Measurements from ENCODE around the gene ZDHHC9.

DNA sequence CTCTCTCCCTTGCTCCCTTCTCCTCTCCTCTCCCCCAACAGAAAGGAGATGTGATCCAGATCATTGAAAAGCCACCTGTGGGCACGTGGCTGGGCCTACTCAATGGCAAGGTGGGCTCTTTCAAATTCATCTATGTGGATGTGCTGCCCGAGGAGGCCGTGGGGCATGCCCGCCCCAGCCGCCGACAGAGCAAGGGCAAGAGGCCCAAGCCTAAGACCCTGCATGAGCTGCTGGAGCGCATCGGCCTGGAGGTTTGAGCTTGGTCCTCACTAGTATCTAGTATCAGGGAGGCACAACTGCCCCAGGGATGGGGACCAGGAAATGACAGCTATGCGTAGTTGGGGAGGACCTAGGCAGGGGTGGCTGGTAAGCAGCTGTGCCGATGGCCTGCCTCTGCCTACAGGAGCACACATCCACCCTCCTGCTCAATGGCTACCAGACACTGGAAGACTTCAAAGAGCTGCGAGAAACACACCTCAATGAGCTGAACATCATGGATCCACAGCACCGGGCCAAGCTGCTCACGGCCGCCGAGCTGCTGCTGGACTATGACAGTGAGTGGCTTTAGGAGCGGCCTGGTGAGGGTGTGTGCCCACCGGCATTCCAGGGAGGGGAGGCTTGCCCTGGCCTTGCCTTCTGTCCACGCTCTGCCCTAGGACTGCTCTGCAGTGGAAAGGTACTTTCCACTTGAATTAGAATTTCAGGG is 50.9 kb downstream of the ZDHHC9 start:
- TF ChIP-seq, protein P1, sequence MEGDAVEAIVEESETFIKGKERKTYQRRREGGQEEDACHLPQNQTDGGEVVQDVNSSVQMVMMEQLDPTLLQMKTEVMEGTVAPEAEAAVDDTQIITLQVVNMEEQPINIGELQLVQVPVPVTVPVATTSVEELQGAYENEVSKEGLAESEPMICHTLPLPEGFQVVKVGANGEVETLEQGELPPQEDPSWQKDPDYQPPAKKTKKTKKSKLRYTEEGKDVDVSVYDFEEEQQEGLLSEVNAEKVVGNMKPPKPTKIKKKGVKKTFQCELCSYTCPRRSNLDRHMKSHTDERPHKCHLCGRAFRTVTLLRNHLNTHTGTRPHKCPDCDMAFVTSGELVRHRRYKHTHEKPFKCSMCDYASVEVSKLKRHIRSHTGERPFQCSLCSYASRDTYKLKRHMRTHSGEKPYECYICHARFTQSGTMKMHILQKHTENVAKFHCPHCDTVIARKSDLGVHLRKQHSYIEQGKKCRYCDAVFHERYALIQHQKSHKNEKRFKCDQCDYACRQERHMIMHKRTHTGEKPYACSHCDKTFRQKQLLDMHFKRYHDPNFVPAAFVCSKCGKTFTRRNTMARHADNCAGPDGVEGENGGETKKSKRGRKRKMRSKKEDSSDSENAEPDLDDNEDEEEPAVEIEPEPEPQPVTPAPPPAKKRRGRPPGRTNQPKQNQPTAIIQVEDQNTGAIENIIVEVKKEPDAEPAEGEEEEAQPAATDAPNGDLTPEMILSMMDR (IDR thresholded peaks at IDR 0.05), result no peak
- TF ChIP-seq MEF2A (IDR thresholded peaks at IDR 0.05; ENCODE audit: borderline replicate concordance, low read depth) (no peak), POLR2AphosphoS5 (IDR thresholded peaks at IDR 0.05; ENCODE audit: low read depth, low read length) (no peak)
- TF ChIP-seq, protein P2, sequence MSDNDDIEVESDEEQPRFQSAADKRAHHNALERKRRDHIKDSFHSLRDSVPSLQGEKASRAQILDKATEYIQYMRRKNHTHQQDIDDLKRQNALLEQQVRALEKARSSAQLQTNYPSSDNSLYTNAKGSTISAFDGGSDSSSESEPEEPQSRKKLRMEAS (IDR thresholded peaks at IDR 0.05; ENCODE audit: low read depth), result no peak
